Left colon (tissue), 2 donors: ENCODE data around the gene VSX1. TPM values are rescaled to one million over a fixed set of nuclear protein-coding genes. Genes with fewer than 3 reads are reported as not detected.

Experiments used
- ATAC-seq: fragments of 200-7000 bp; cut with Tn5 transposase; one replicate; pipeline ENCODE4 v1.9.1; 2020; ENCODE audit warnings: mild to moderate bottlenecking, moderate library complexity
- DNase-seq, 2 donors: peaks; one replicate each; pipeline ENCODE4 v3.0.0-alpha.2; 2020
- intact Hi-C, 2 donors: fragments of 100-400 bp; cut with DNase I in 1 of 2; cut with micrococcal nuclease in 1 of 2; formaldehyde crosslinking; loops; one replicate each; pipeline versions ENCODE4 v1.11.2 to v1.14.0; 2022; cut with DNase I, micrococcal nuclease
- long read RNA-seq: library from polyadenylated mRNA; unstranded; transcript quantifications from one replicate; pipeline ENCODE4 v2.0.0, GENCODE V29; 2021
- total RNA-seq, 2 donors: library from RNA; stranded (reverse); fragmentation: NEBNext Ultra II Directional; extraction: Animal tissue kit (Norgen Biotek cat#: 25700); gene quantifications; one replicate each; pipeline ENCODE4 v1.2.1, GENCODE V29; 2021
- donor health status: DM: no; HTN: no; CAD: no.
- donor health status: DM: yes; HTN: yes; CAD: no.

The VSX1 gene
- total RNA-seq, result not detected
- long read RNA-seq, result 0 reads

DNA sequence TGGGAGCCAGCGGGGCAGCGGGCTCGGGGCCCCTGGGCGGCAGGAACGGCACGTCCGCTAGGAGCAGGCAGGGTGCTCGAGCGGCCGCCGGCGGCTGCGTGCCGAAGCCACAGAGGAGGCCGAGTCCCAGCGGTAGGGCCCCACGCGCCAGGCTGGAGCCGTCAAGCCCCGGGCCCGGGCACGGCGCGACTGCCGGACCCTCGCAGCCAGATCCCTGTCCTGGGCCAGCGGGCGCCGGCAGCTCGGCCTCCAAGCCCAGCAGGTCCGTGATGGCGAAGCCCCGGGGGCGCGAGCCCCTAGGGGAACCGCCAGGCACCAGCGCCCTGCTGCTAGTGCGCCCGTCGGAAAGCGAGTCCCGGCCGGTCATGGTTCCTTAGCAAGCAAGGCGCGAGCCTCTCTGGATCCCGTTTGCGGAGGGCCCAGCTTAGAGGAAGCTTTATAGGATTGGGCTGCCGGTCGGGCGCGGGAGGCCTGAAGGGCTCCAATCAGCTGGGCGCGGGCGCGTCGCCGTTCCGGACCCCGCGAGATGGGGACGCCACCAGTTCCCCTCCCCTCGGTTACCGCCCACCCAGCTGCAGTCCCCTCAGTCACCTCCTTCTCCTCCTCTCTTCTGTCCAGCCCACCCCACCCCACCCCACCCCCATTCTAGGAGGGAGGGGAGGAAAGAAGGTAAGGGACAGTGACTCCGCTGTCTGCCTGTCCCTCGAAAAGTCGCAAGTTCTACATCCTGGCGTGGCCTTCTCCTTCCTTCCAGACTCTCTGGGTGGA is at the start of gene VSX1:
Gene VSX1, minus strand, starts transcription at position 412 of the 768 bp plus-strand sequence. Its CDS starts 45 bp downstream, at position 367.
- ATAC-seq (no peak), DNase-seq (no peak)
- intact Hi-C loops, result no loop called here

GRCh38 chr20:25129908-25130307 is 48.0 kb upstream of the VSX1 start:
- intact Hi-C loops, result no loop called here
- no peak for DNase-seq
- ATAC-seq, result no peak

GRCh38 chr20:25129428-25129827 is 47.5 kb upstream of the VSX1 start:
- DNase-seq (no peak), ATAC-seq (no peak)
- intact Hi-C loops, result no loop called here

DNA sequence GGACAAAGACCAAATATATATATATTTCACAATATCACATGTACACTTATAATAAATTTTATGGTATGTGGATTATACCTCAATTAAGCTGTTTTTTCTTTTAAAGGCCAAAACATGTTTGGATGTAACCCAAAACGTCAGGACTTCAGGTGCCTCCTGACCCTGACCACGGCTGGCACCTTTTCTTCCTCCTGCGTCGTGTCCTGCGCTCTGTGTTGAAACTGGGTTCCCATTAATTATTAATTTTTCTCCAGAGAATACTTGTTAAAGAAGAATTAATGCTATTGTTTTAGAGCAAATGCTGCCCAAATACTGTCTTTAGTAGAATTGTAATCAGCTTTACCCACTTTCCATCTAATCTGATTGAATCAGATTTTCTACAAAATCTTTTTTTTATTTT is 46.7 kb upstream of the VSX1 start:
- ATAC-seq (no peak), DNase-seq (no peak)
- intact Hi-C loops, result no loop called here

GRCh38 chr20:25127761-25128537 is 46.0 kb upstream of the VSX1 start:
- no peak for ATAC-seq
- intact Hi-C loops, result no loop called here
- DNase-seq, result no peak

GRCh38 chr20:25126204-25127029 is 44.5 kb upstream of the VSX1 start:
- ATAC-seq (no peak), DNase-seq (no peak)
- intact Hi-C loops, result no loop called here

GRCh38 chr20:25125636-25126035 is 43.7 kb upstream of the VSX1 start:
- ATAC-seq, result no peak
- intact Hi-C loops, result no loop called here

DNA sequence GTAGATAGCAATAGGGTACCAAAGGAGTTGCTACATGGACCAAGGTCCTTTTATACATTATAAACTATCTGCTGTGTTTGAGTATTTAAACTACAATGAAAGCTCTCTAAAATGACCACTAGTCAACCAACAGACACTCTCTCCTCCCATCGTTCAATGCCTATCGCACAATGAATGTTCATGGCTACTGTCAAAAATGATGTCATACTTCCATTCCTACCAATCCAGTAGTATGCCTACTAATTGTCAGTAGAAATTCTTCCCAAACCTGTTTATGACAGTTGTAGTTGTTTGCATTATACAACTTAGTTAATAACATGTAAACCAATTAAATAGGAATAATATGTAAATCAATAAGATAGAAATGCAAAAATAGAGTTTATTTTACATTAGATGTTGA is 39.0 kb upstream of the VSX1 start:
- intact Hi-C loops, result no loop called here
- ATAC-seq, result no peak

More at GRCh38 chr20:25125636-25126035, 43.7 kb upstream of the VSX1 start:
- DNase-seq, result no peak

DNA sequence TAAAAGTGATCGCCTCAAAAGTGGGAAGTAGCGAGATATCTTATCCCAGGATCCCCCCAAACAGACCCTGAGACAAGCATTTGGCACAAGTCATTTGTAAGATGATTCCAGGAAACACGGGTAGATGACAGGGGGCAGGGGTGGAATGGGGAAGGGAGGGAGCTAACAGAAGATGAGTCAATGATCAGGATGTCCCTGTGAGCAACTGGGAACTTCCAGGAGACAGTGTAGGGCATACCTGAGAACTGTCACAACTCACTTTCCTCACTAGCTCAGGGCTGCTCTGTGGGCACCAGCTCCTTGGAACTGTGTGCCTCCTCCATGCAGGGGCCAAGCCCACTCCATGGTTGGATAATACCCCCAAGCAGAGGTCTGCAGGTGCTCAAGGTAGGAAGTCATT is 38.5 kb upstream of the VSX1 start:
- no peak for ATAC-seq
- intact Hi-C loops, result no loop called here
- no peak for DNase-seq

More for the DNA sequence above, 39.0 kb upstream of the VSX1 start:
- DNase-seq, result no peak

GRCh38 chr20:25118529-25118928 is 36.6 kb upstream of the VSX1 start:
- no peak for ATAC-seq
- DNase-seq, result no peak
- intact Hi-C loops, result no loop called here

- ATAC-seq (no peak), DNase-seq (no peak)
- intact Hi-C loops, result no loop called here
These were observed 36.0 kb upstream of the VSX1 start for GRCh38 chr20:25117990-25118389.

DNA sequence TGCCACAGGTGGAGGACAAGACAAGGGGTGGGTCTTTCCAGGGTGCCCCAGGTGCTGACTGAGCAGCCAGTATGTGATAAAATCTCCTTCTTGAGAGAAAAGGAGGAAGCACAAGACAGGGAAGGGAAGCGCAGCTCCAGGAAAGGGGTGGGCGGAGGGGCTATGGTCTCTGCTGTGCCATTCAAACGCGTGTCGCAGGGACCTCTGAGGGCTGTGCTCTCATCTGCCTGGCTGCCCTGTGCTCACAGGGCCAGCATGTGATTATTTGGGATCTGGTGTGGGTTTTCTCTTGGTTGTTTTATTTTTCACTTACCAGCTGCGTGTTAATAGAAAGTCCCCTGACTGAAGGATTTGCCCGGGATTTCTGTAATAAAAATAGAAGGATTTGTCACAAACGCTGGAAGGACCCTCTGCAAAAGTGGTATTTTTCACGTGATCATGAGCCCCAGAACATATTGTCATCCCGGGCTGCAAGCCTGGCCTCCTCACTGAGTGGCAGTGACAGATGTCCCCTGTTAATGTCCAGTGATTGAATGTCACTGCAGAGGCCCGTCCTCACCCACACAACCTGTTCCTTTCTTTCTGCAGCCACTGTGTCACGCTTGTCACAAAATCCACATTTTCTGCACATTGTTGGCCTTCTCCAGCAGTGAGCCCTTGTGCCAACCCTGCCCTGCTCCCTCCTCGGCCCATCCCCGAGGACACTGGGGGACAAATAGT is 35.0 kb upstream of the VSX1 start:
- DNase-seq, result no peak
- intact Hi-C loops, result no loop called here
- ATAC-seq, result no peak

DNA sequence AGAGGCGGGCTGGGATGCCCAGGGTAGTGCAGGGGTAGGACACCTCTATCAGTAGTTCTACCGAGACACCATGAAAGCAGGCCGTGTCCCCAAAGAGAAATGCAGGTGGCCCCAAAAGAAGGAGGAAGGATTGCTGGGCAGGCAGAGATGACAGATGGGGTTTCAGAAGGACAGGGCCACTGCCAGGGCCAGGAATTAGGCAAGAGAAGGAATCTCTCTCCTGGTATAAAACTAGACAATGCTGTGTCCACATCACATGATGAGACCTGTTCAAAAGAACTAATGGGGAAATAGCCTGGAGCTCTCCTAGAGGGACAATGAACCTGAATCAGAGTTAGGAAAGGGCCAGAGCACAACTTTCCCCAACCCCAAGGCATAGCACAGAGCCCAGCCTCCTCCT is 21.6 kb upstream of the VSX1 start:
- intact Hi-C loops, result no loop called here
- DNase-seq, result no peak
- ATAC-seq, result no peak

DNA sequence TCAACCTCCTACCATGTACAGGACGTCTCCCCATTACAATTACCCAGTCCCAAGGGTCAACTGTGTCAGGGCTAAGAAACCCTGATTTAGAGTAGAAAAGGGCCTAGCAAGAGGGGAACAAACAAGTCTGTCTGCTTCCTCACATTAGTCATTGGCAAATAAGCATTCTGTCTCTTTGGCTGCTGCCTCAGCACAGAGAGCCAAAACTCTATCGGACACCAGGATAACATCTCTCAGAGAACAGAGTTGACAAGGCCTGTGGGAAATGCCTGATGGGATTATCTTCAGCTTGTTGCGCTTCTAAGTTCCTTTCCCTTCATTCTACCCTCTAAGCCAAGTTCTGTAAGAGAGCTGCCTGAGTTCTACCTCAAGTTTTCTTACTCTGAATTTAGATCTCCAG is 19.0 kb upstream of the VSX1 start:
- ATAC-seq (no peak), DNase-seq (no peak)
- intact Hi-C loops, result no loop called here

DNA sequence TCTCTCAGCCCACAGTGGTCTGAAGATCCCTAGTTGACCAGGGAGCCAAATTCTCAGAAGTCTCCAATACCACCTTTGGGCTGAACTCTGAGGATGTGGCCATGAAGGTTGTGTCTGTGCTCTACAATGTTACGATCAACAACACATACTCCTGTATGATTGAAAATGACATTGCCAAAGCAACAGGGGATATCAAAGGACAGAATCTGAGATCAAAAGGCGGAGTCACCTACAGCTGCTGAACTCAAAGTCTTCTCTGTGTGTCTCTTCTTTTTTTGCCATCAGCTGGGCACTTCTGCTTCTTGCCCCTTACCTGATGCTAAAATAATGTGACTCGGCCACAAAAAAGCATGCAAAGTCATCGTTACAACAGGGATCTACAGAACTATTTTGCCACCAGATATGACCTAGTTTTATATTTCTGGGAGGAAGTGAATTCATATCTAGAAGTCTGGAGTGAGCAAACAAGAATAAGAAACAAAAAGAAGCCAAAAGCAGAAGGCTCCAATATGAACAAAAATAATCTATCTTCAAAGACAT is 17.7 kb upstream of the VSX1 start:
- DNase-seq (no peak), ATAC-seq (no peak)
- intact Hi-C loops, result no loop called here

GRCh38 chr20:25097498-25097897 is 15.6 kb upstream of the VSX1 start:
- DNase-seq (no peak), ATAC-seq (no peak)
- intact Hi-C loops, result no loop called here

DNA sequence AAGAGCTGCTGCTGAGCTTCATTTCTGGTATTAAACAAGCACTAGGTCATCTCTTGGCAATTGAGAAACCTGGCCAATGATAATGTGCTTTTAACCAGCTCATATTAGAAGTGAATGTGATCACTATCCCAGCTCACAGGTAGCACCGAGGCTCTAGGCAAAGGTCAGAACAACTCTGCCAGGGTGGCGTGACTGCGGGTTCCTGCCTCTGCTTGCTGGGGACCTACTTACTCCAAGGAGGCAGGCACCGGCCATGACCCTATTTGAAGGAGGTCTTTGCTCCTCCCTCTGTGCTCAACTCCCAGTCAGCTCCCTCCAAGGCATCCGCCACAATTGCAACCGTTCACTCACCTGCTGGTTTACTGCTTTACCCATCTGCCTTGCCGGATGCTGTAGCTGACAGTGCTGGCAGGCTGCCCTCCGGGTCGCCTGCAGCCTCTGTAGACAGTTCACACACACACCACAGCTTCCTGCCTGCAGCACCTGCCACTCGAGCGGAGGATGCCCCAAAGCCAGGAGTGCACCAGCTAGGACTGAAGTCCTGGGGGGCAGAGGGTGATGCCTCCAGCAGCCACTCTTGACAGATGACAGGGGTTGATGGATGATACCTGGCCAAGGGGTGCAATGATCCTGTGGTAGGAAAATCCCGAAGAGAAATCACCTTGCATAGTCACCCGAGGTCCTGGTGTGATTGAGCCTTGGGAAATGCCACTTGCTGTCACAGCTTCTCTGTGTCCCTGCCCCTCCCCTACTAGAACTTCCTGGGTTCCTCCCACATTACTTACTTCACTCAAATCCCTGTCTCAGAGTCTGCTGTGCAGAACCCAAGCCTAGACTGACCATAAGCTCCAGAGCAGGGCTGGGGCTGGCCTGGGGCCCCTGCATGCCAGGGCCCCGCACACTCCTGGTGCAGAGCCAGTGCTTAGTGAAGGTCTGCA is 8.8 kb upstream of the VSX1 start:
- peak; percentile 78 for ATAC-seq
- intact Hi-C loops, result no loop called here
- DNase-seq, result peak in 1 of 2 donors; percentile 49

DNA sequence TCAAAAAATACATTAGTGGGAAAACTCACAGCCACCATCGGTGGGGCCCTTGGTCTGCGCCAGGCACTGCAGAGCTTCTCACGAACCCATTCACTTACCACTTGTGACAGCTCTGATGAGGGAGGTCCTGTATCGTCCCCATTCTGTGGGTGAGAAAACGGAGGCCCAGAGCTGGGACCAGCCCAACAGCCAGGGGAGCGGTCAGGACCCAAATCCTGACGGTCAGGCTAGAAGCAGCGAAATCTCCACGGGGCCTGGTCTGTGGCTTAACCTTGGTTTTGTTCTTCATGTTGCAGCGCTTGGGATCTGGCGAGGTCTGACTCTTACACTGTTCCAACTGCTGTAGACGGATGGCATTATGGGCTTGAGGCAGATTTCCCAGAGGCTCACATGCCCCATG is 7.7 kb upstream of the VSX1 start:
- intact Hi-C loops, result no loop called here
- ATAC-seq, result no peak
- DNase-seq, result no peak
